GM18873 (cell line): Measurements from ENCODE around the gene PEAK1.
"Not testable (repeated sequence)": the region's sequence is repeated elsewhere in the genome, so short reads cannot be mapped to it uniquely, and the experiment has no call there.

ENCODE experiments used
- ATAC-seq: cut with Tn5 transposase; IDR thresholded peaks from one replicate; pipeline ENCODE4 v1.9.1; 2021; ENCODE audit warnings: mild to moderate bottlenecking, moderate library complexity, moderate number of reproducible peaks; ENCODE audit not compliant: unreplicated experiment, low FRiP score

The PEAK1 gene

DNA sequence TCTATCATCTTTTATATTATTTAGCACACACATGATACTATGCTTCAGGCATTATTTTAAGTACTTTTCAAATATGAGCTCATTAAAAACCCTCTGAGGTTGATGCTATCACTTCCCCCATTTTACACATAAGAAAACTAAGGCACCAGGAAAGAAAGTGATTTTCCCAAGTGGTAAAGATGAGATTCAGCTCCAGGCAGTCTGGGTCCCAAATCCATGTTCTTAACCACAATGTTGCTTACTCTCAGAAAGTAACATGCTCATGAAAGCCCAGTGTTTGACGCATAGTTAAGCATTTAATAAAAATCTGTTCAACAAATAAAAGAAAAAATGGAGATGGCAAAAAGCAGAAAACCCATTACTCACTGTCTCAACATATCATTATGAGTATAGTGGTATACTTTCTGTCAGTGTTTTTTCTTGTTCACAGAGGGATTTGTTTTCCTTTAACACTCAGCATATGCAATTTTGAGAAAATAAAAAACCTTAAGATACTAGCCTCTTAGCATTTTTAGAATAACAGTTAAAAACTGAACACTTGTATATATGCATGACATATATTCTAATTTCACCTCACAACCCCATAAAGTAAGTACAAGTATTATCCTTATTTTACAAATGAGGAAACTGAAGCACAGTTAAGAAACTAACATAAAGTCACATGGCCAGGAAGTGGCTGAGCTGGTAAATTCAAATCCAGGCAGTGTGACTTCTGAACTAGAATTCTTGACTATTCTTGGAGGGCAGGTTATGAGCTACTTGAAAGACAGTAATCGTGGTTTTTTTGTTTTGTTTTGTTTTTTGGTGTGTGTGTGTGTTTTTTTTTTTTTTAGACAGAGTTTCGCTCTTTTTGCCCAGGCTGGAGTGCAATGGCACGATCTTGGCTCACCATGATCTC is 10.4 kb downstream of the PEAK1 start:
- ATAC-seq = no peak

GRCh38 chr15:77406846-77407245 is 13.1 kb downstream of the PEAK1 start:
- ATAC-seq = no peak

GRCh38 chr15:77406173-77406759 is 13.6 kb downstream of the PEAK1 start:
- ATAC-seq = not testable (repeated sequence)

GRCh38 chr15:77402740-77403379 is 17.0 kb downstream of the PEAK1 start:
- ATAC-seq = no peak

GRCh38 chr15:77400258-77400657 is 19.6 kb downstream of the PEAK1 start:
- ATAC-seq = no peak

- ATAC-seq = no peak
Observed at GRCh38 chr15:77398927-77399326, 21.0 kb downstream of the PEAK1 start.

GRCh38 chr15:77396692-77397091 is 23.2 kb downstream of the PEAK1 start:
- no peak for ATAC-seq

GRCh38 chr15:77395013-77395774 is 24.7 kb downstream of the PEAK1 start:
- ATAC-seq = no peak

DNA sequence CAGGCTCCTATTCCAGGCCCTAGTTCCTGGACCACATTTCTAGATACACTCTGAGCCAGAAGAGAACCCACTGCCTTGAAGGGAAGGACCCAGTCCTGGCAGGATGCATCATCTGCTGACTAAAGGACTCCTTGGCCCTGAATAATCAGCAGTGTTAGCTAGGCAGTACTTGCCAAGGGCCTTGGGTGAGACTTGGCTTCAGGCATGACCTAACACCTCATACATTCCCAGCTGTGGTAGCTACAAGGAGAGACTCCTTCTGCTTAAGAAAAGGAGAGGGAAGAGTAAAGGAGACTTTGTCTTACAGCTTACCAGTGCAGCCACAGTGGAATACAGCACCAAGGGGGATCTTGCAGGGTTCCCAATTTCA is 26.4 kb downstream of the PEAK1 start:
- no peak for ATAC-seq

DNA sequence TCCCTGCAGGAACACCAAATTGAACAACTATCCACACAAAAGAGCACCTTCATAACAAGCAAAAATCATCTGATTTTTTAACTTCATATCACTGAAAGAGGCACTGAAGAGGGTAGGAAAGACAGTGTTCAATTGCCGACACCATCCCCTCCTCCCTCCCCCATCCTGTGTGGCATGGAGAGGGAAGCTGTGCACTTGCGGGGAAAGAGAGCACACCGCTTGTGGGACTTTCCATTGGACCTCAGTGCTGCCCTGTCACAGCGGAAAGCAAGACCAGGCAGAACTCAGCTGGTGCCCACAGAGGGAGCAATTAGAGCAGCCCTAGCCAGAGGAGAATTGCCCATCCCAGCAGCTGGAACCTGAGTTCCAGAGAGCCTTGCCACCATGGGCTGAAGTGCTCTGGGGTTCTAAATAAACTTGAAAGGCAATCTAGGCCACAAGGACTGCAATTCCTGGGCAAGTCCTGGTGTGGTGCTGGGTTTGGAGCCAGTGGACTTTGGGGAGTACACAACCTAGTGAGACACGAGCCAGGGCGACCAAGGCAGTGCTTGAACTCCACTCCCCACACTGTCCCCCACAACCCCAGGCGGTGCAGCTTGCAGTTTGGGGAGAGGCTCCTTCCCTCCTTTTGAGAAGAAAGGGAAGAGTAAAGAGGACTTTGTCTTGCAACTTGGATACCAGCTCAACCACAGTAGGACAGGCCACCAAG is 27.0 kb downstream of the PEAK1 start:
- ATAC-seq = no peak

DNA sequence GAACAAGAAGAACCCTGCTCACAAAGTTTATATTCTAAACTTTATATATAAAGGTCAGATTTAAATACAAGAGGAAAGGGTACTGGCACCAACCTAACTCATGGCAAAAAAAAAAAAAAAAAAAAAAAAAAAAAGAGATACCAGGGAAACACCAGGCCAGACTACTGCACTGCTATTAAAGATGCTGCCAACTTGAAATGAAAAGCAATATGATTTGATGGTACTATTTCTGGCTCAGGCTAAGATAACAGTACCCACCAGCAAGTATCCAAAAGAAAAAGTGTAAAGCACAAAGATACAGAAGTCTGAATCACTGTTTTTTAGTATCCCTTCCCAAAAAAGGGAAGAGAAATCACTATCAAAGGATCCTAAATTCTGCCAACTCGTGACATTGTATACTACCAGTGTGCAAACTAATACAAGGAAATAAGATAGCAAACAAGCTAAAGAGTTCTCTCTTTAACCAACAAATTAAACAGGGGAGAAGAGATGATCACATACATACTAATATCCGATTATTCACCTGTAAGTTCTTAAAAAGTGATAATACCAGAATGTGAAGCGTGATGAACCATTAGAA is 28.4 kb downstream of the PEAK1 start:
- ATAC-seq = no peak

DNA sequence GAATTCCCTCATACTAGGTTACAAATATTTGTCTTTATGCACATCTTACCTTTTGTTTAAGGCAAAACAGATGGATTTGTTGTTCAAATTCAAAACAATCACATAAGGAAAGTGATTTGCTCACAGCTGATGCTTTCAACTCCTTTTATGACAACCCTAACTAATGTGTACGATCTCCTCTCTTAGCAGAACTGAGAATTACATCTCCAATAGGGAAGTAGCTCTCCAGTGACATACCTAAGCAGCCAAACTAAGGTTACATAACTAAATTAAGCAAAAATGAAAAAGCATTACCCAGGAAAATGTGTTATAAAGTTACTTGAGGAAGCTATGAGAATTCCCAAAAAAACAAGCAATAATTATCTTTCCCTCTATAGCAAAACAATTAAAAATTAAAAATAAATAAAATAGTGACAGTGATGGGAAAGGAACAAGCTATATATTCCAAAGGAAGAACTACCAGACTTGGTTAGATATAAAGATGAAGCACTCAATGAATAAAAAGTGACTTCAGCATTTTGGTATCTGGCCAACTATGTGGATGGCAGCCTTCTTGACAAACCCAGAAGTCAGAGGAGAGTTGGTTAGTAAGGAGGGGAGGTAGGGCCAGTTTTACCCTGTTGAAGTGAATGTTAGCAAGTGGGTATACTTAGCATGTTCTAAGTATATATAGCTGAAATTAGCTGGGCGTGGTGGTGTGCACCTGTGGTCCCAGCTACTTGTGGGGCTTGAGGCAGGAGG is 32.4 kb downstream of the PEAK1 start:
- ATAC-seq = no peak

DNA sequence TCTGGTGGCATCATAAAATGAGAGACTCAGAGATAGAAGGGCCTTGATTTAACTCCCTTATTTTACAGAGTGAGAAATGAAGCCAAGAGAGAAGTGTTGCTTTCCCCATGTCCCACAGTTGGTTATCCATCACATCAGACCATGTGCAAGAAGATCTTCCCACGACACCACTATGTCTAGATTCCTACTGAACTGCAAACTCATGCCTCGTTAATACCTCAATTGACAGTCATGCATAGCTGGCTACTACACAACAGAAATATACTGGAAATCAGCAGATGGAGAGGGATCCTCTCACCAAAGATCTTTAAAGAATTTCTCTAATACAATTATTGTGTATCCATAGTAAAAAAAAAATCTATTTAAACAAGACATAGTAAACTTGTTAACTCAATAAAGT is 33.3 kb downstream of the PEAK1 start:
- ATAC-seq = no peak

DNA sequence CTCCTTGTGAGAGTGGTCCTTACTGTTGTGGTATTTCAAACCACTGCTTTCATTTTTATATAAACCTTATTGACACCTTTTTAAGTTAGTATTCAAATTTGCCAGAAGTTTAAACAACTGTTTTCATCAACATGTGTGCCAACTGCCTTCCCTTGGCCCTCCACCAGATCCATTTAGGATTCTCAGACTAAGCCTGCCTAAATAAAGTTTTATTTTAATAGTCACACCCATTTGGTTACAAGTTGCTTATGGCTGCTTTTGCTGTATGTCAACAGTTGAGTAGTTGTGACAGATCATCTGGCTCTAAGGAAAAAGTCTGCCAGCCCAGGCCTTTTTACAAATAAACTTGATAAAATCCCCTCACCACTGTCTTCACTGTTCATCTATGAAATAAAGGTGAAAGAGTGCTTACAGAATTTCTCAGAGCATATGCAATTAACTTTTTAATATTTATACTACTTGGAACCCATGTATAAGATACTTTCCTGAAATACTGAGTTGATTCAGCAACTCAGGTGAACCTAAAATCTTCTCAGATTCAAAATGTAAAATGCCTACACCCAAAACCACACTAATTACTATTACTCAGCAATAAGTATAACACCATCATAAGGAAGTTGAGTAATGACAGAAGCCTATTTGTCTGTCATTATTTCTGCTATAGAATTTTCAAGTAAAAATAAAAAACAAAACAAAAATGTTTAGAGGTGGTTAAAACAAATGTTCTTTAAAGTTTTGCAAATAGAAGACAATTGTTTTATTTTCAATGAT is 35.1 kb downstream of the PEAK1 start:
- no peak for ATAC-seq

DNA sequence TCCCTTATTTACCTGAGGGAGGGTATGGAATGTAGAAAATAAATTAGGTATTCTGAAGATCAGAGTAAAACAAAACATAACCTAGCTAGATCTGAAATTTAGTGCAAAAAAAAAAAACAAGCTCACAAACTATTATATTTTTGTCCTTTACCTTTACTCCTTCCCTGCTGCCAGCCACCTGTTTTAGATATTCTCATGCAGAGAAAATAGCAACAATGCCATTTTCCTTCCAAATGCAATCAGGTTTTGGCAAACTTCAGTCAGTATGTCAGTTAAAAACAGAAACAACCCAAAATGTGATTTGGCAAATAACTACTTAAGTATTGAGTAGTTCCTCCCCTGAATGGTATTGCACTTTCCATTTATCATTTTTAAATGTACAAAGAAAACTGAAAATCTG is 35.8 kb downstream of the PEAK1 start:
- ATAC-seq = no peak

DNA sequence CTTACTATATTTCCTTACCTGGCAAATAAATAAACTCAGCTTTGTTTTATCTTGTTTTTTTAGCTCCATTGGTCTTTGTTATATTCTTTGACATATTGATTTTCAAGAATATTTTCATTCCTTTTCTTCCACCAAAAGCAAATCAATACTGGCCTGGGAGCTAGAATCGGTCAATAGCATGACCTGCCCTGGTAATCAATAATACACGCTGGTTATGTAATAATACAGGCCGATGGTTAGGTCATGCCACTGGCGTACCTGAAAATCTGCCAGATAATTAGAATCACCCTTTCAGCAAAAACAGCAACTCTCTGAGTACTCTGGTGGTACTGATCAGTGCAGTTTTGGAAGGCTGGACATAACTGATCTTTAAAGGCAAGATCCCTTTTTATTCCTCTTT is 39.9 kb downstream of the PEAK1 start:
- no peak for ATAC-seq

DNA sequence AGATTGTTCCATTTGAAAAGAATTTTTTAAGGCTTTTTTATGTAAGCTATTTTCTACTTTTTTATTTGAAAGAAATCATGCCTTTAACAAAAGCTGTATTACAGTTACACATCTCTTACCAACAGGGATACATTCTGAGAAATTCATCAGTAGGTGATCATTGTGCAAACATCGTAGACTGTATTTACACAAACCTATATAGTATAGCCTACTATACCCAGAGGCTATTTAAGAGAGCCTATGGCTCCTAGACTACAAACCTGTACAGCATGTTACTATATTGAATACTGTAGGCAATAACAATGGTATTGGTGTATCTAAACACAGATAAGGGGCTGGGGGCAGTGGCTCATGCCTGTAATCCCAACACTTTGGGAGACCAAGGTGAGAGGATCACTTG is 43.1 kb downstream of the PEAK1 start:
- no peak for ATAC-seq

GRCh38 chr15:77375133-77375532 is 44.8 kb downstream of the PEAK1 start:
- ATAC-seq = no peak

DNA sequence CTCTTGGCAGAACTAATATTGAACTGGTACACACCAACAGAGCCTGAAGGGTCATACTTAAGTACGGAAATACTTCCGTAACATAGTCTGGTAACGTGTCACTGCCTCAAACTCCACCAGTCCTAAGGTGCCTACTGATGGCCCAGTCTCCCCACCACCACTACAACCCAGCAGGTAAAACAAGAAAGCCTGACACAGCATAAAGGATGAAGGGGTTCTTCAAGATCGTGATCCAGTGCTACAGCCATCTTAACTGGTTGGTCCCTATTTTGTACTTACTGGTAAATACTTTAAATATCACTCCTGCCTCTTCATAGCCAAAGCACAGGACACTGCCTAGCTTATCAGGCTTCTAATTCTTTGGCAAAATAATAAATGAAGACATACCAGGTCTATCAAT is 46.5 kb downstream of the PEAK1 start:
- no peak for ATAC-seq
